GM21717 (cell line): ENCODE measurements around the gene NTN4.
"Not testable (repeated sequence)": the region's sequence is repeated elsewhere in the genome, so short reads cannot be mapped to it uniquely, and the experiment has no call there.

Experiments used
- ATAC-seq: cut with Tn5 transposase; IDR thresholded peaks from one replicate; pipeline ENCODE4 v1.9.1; 2021; ENCODE audit warnings: mild to moderate bottlenecking, moderate library complexity; ENCODE audit not compliant: unreplicated experiment

NTN4 gene

GRCh38 chr12:95717316-95717928, 73.1 kb downstream of the NTN4 start:
- no peak for ATAC-seq

DNA sequence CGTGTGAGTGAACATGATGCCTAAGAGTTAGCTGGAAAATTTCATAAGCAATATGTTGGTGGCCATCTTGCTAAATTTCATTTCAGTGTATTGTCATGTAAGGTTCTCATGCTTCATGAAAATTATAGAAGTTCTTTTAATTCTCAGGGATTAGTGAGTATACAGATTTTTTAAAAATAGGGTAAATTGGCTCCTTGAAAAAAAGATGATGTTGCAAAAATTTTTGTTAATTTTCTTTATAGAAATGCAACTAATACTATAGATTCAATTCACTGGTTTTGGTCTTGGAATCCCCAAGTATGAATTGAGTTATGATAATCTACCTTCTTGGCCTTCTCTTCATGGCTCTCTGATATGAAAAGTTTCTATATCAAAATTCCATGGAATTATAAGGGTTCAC, 75.4 kb downstream of the NTN4 start:
- no peak for ATAC-seq

GRCh38 chr12:95712269-95712668, 78.3 kb downstream of the NTN4 start:
- ATAC-seq: no peak

DNA sequence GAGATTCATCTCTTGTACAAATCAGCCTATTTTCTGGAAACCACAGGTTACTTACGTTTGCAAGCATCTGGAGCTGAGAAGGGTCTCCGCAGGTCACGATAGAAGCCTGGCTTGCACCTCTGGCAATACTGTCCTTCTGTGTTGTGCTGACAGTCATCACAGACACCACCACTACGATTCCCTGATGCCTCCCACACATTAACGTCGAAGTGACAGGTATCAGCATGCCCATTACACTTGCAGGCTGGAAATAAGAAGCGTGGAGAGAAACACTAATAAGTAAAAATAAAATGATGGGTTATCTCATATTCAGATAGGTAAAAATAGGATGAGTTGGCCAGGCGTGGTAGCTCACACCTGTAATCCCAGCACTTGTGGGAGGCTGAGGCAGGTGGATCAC, 80.2 kb downstream of the NTN4 start:
- no peak for ATAC-seq

DNA sequence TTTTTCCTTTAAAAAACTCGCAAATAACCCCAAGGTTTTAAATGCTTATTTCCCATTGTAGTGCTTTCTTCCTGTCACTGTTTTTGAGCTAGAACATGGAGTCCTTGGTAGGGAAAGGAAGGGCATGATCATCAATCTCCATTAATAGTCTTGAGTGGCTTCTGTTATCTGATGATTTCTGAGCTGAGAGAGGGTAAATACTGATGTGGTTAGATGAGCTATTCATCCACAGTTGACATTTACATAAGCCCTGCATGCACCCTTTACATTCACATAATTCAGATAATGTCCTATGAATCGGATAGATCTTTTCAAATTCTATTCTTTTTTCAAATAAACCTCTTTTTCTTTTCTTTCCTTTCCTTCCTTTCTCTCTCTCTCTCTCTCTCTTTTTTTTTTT, 81.4 kb downstream of the NTN4 start:
- ATAC-seq: no peak

- ATAC-seq: no peak
Observed at GRCh38 chr12:95705143-95705542, 85.4 kb downstream of the NTN4 start.

DNA sequence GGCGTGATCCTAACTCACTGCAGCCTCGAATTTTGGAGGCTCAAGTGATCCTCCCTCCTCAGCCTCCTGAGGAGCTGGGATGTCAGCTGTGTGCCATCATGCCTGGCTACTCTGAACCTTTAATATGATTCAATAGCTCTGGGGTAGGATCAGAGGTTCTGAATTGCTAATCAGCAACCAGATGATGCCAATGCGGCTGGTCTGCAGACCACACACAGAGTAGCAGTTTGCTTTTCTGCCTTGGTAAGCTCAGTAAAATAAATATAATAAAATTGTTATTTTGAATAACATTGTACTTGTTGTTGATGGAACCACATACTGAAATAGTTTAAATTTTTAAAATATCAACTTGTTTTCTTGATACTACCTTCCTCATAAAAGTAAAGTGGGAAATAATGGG, 86.6 kb downstream of the NTN4 start:
- ATAC-seq: no peak

GRCh38 chr12:95701722-95702418, 88.7 kb downstream of the NTN4 start:
- ATAC-seq: no peak

- no peak for ATAC-seq
Observed at GRCh38 chr12:95701275-95701674, 89.3 kb downstream of the NTN4 start.

DNA sequence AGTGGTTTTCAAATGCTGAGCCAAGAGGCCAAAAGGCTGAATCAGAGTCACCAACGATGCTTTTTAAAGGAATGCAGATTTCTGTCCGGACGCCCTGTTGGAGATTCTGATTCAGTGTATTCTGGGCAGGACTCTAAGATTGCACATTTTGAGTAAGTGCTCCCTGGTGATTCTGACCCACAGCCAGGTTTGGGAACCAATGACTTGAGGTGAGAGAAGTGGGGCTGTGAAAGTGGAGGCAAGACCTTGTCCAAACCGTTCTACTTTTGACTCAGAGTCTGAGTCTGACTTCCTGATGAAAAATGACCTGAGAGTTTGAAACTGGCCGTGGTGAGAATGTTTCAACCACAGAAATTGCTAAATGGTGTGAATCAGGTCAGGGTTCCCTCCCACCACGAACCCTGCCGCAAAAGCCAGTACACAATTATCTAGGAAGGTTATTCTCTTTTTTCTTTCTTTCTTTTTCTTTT, 90.2 kb downstream of the NTN4 start:
- ATAC-seq: peak; percentile 96

DNA sequence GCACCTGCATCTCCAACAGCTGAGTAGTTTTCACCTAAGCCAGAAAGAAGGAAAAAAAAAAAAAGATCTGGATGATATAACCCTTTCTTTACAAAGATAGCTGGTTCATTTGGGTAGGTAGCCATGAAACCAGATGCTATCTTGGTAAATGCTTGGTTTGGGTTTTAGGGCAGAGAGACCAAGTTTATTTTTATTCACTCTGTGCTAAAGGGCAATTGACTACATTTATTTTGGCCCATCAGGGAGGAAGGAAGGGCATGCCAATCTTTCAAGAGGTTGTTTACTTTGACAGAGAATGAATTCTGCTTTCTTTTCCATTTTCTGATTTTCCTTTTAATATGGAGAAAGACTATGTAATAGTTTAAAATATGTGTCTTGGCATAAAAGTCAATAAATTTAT, 91.0 kb downstream of the NTN4 start:
- no peak for ATAC-seq

DNA sequence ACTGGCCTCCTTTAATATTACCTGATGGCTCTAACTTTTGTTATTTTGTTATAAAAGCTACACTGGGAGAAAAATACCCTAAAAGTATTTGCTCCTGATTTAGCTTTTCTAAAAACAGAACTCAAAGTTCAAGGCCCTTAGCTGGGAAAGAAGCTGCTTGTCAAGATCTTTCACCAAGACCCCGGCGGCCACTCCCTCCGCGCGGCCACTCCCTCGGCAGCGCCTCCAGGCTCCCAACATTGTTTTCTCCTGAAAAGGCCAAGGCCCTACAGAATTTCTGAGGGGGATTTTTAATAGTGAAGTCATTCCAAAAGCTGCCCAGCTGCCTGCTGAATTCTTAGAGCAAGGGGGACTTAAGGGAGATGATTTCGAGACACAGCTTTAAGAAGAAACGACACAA, 96.4 kb downstream of the NTN4 start:
- no peak for ATAC-seq

DNA sequence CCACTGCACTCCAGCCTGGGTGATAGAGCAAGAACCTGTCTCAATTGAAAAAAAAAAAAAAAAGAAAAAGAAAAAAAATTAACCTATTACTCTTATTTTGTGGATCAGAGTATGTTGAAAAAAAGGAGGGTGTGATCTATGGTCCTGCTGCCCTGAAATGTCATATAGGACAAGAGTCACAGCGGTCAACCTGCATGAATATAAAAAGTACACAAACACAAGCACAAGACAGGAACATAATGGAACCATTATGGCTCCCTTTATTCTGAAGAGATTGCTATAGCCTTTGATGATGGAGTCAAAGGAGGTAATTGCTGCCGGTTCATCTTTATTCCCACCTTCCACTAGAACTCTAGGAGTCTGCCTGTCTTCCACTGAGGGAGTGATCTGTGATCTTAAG, 96.9 kb downstream of the NTN4 start:
- ATAC-seq: no peak

- ATAC-seq: no peak
Observed at GRCh38 chr12:95690861-95691635, 99.5 kb downstream of the NTN4 start.

GRCh38 chr12:95687937-95688336, 102.6 kb downstream of the NTN4 start:
- ATAC-seq: no peak

GRCh38 chr12:95683418-95683817, 107.1 kb downstream of the NTN4 start:
- ATAC-seq: no peak

GRCh38 chr12:95681210-95681765, 109.3 kb downstream of the NTN4 start:
- ATAC-seq: no peak

DNA sequence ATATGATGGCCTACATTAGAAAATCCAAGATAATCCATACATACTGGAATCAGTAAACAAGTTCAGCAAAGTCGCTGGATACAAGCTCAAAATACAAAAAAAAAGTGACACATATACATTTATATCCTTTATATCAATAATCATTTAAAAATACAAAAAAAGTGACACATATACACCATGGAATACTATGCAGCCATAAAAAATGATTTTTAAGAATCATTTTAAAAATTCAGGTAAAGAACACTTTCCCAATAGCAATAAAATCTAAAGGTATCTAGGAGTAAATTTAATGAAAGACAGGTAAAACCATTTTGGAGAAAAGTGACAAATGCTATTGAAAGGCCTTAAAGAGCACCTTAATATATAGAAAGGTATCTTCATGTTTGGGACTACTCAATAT, 111.9 kb downstream of the NTN4 start:
- no peak for ATAC-seq

DNA sequence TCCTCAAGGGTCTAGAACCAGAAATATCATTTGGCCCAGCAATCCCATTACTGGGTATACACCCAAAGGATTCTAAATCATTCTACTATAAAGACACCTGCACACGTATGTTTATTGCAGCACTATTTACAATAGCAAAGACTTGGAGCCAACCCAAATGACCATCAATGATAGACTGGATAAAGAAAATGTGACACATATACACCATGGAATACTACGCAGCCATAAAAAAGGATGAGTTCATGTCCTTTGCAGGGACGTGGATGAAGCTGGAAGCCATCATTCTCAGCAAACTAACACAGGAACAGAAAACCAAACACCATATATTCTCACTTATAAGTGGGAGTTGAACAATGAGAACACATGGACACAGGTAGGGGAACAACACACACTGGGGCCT, 112.8 kb downstream of the NTN4 start:
- ATAC-seq: not testable (repeated sequence)

GRCh38 chr12:95674631-95675030, 115.9 kb downstream of the NTN4 start:
- ATAC-seq: no peak

DNA sequence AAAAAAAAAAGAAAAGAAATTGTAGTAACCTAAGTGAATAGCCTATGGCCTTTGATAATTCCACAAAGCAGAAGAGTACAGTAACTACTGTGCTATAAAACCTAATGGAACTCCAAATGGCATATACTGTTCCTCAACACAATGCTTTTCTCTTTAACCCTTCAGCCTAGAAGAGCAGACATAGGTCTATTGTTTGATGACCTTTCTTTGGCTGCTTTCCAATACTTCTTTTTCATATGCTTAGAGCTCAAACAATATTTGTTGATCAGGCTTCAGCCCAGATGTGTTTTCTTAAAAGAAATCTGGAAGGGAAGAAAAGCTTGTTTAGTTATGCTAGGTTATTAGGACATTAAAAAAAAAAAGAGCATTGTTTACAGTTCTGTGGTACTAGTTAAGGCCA, 116.4 kb downstream of the NTN4 start:
- no peak for ATAC-seq

- no peak for ATAC-seq
Observed at GRCh38 chr12:95673576-95673975, 117.0 kb downstream of the NTN4 start.
